OCI-LY3 (cell line): ENCODE measurements around the gene MYL6.
"Not testable (repeated sequence)": the region's sequence is repeated elsewhere in the genome, so short reads cannot be mapped to it uniquely, and the experiment has no call there.

Experiments used
- H2AFZ ChIP-seq: fragments of 200-600, 300-600 bp; shearing (Covaris generic); 2 replicates; pipeline ENCODE4 v1.6.0; 2014; ENCODE audit warnings: antibody characterized with exemption, low read depth, low read length
- H3K27ac ChIP-seq: fragments of 200-600, 300-600 bp; sonication (generic); 2 replicates; pipeline ENCODE4 v1.5.1; 2014; ENCODE audit warnings: mild to moderate bottlenecking, low read length, moderate library complexity, mixed read lengths
- H3K27me3 ChIP-seq: fragments of 200-600, 300-600 bp; sonication (generic); 2 replicates; pipeline ENCODE4 v1.6.1; 2014; ENCODE audit warnings: low read depth, low read length, mixed read lengths
- H3K36me3 ChIP-seq: fragments of 200-600, 300-600 bp; sonication (generic); replicated peaks from 2 replicates; pipeline ENCODE3; 2014; ENCODE audit warnings: low read depth, low read length, mixed read lengths
- H3K4me1 ChIP-seq: fragments of 300-600, 200-600 bp; sonication (generic); 2 replicates; pipeline ENCODE4 v1.6.1; 2014; ENCODE audit warnings: low read length, mixed read lengths
- H3K4me2 ChIP-seq: fragments of 200-600, 300-600 bp; sonication (generic); 2 replicates; pipeline ENCODE4 v1.6.1; 2014; ENCODE audit warnings: low read length, mixed read lengths
- H3K4me3 ChIP-seq: fragments of 300-600, 200-600 bp; sonication (generic); 2 replicates; pipeline ENCODE4 v1.5.1; 2014; ENCODE audit warnings: antibody characterized with exemption, mild to moderate bottlenecking, low read length, moderate library complexity
- H3K79me2 ChIP-seq: fragments of 300-600, 200-600 bp; shearing (Covaris generic); 2 replicates; pipeline ENCODE4 v1.6.1; 2014; ENCODE audit warnings: mild to moderate bottlenecking, low read length, mixed read lengths
- H3K9ac ChIP-seq: fragments of 300-600, 200-600 bp; shearing (Covaris generic); 2 replicates; pipeline ENCODE4 v1.6.0; 2014; ENCODE audit warnings: mild to moderate bottlenecking, low read length, moderate library complexity
- H3K9me3 ChIP-seq: fragments of 200-600, 300-600 bp; shearing (Covaris generic); 2 replicates; pipeline ENCODE4 v1.6.1; 2014; ENCODE audit warnings: low read length, mixed read lengths; ENCODE audit not compliant: insufficient read depth
- H4K20me1 ChIP-seq: fragments of 200-600, 300-600 bp; sonication (generic); 2 replicates; pipeline ENCODE4 v1.6.1; 2016; ENCODE audit warnings: low read length, mixed read lengths; ENCODE audit not compliant: insufficient read depth
- CTCF ChIP-seq: fragments of 200-600, 300-600 bp; sonication (generic); IDR thresholded peaks from 2 replicates; pipeline ENCODE4 v1.5.1; 2014; ENCODE audit warnings: antibody characterized with exemption, low read length, low read depth
- EZH2phosphoT487 ChIP-seq: fragments of 200-600 bp; shearing (Covaris generic); IDR thresholded peaks from 2 replicates; pipeline ENCODE4 v1.6.1; 2018; ENCODE audit warnings: antibody characterized with exemption, mixed run types, low read depth

The MYL6 gene

GRCh38 chr12:56154246-56154771 lies 3.9 kb upstream of the MYL6 start:
- peaks cover 4% of the 10 kb centered on the region; the same call in 1 of the 2 replicates for H4K20me1 ChIP-seq
- no peak overlapping the region for H2AFZ ChIP-seq
- no peak overlapping the region for H3K4me2 ChIP-seq
- TF ChIP-seq CTCF = no peak
- no peak for TF ChIP-seq EZH2phosphoT487
- H3K9ac ChIP-seq = no peak overlapping the region
- H3K9me3 ChIP-seq = no peaks in the 10 kb centered on the region
- no peaks in the 10 kb centered on the region for H3K27me3 ChIP-seq
- H3K36me3 ChIP-seq = peaks cover 8% of the 10 kb centered on the region
- no peak overlapping the region for H3K27ac ChIP-seq
- H3K79me2 ChIP-seq = peaks cover 20% of the 10 kb centered on the region
- peaks cover 17% of the 10 kb centered on the region for H3K4me1 ChIP-seq
- H3K4me3 ChIP-seq = no peak overlapping the region

- Histone ChIP-seq H3K9ac (no peak overlapping the region), H3K27me3 (no peaks in the 10 kb centered on the region), H3K4me1 (peaks cover 23% of the 10 kb centered on the region), H3K79me2 (peaks cover 25% of the 10 kb centered on the region), H3K4me2 (no peak overlapping the region), H2AFZ (no peak overlapping the region), H3K4me3 (no peak overlapping the region), H3K36me3 (peaks cover 13% of the 10 kb centered on the region), H3K9me3 (no peaks in the 10 kb centered on the region), H3K27ac (no peak overlapping the region), H4K20me1 (peaks cover 9% of the 10 kb centered on the region)
- TF ChIP-seq CTCF (no peak), EZH2phosphoT487 (no peak)
Measured at GRCh38 chr12:56154818-56155217, 3.3 kb upstream of the MYL6 start.

GRCh38 chr12:56155256-56155845 lies 2.8 kb upstream of the MYL6 start:
- Histone ChIP-seq H3K27me3 (no peaks in the 10 kb centered on the region), H4K20me1 (peaks cover 14% of the 10 kb centered on the region), H3K9me3 (no peaks in the 10 kb centered on the region), H3K79me2 (peaks cover 31% of the 10 kb centered on the region), H3K4me1 (peaks cover 28% of the 10 kb centered on the region), H3K36me3 (peaks cover 19% of the 10 kb centered on the region), H3K9ac (no peak overlapping the region), H3K4me3 (no peak overlapping the region), H3K27ac (no peak overlapping the region), H3K4me2 (no peak overlapping the region), H2AFZ (no peak overlapping the region)
- TF ChIP-seq CTCF (no peak), EZH2phosphoT487 (no peak)

- Histone ChIP-seq H3K36me3 (peaks cover 31% of the 10 kb centered on the region), H3K9ac (peak overlapping the region; percentile 82; the same call in 1 of the 2 replicates), H3K4me2 (peak overlapping the region; percentile 85), H4K20me1 (peaks cover 23% of the 10 kb centered on the region), H3K79me2 (peaks cover 34% of the 10 kb centered on the region), H3K4me3 (peak overlapping the region; percentile 84), H3K4me1 (peaks cover 29% of the 10 kb centered on the region)
- H3K27ac ChIP-seq, H3K9me3 ChIP-seq, H3K27me3 ChIP-seq, H2AFZ ChIP-seq: not testable (repeated sequence)
Measured at GRCh38 chr12:56156464-56157200, 1.5 kb upstream of the MYL6 start.
